Measurements from ENCODE around the gene AFAP1L1. TPM values are rescaled to one million over a fixed set of nuclear protein-coding genes. Genes with fewer than 3 reads are reported as not detected.

Gene AFAP1L1
- total and polyA plus RNA-seq, 9 of the 15 experiments (the other 6 are each of a cell fraction or from before 2014, with no cell fraction given): 0.01 to 0.12 (median 0.03) TPM; not detected in 4

- Histone ChIP-seq H3K4me1 (replicated peaks in 1 of 2; ENCODE audit: control insufficient read depth in 2 of 2, insufficient read depth in 2 of 2, low read length in 2 of 2) (peaks cover 29 to 30% of the 10 kb centered on the region in 2 experiments), H3K9ac (ENCODE audit: insufficient read depth in 1 of 2, low read depth in 2 of 2, low read length in 2 of 2) (no peak overlapping the region), H3K4me3 (no peak overlapping the region), H3K4me2 (ENCODE audit: insufficient read depth, low read length) (no peak overlapping the region), H3K36me3 (ENCODE audit: control insufficient read depth, insufficient read depth, low read length) (no peaks in the 10 kb centered on the region), H3K27ac (ENCODE audit: extremely low read depth, low read depth, low read length) (no peak overlapping the region), H2AFZ (ENCODE audit: low read depth, low read length) (peak overlapping the region; percentile 91; the same call in 1 of the 2 replicates), H3K9me3 (replicated peaks; ENCODE audit: control insufficient read depth, insufficient read depth, low read depth, low read length) (no peaks in the 10 kb centered on the region), H3K27me3 (ENCODE audit: control insufficient read depth in 2 of 2, insufficient read depth in 2 of 2, low read length in 2 of 2) (no peaks in the 10 kb centered on the region; a peak in 2 of 5 replicates), H3K79me2 (ENCODE audit: control insufficient read depth, insufficient read depth, low read length) (no peaks in the 10 kb centered on the region), H3K9me1 (ENCODE audit: control insufficient read depth, insufficient read depth, low read length) (no peaks in the 10 kb centered on the region), H4K20me1 (replicated peaks; ENCODE audit: control insufficient read depth, insufficient read depth, low read length) (no peaks in the 10 kb centered on the region)
- intact Hi-C loops (cut with micrococcal nuclease) (no loop called here), in situ Hi-C loops (cut with MboI) (no loop called here)
- TF ChIP-seq ZFP36 (IDR thresholded peaks at IDR 0.05; ENCODE audit: low read depth, low read length, partially characterized antibody): peak; percentile 96
- no peak for TF ChIP-seq PCBP2 (IDR thresholded peaks at IDR 0.05; ENCODE audit: low read depth, low read length, poor library complexity, severe bottlenecking)
- TF ChIP-seq ATF1 (CRISPR knock-in tag; IDR thresholded peaks at IDR 0.05): no peak
- TF ChIP-seq ATF1 (tag; IDR thresholded peaks at IDR 0.05): no peak
- peak; percentile 63 for TF ChIP-seq RBM25 (IDR thresholded peaks at IDR 0.05; ENCODE audit: low read depth, low read length, severe bottlenecking)
- no peak for TF ChIP-seq ZNF263 (CRISPR knock-in tag; IDR thresholded peaks at IDR 0.05; ENCODE audit: borderline replicate concordance)
- BruUV-seq (replicated peaks): no TSS peak
- ChIA-PET CTCF (ENCODE audit: low intra/inter-chr PET ratio) (interaction anchor here (2.0 to 3.3 kb wide), 2 partner anchors 48 to 52 kb away, joined by 5 to 36 read pairs; no protein-coding TSS in a partner anchor), POLR2A (interaction anchor here (0.6 kb wide), 1 partner anchor 1382 kb away, joined by 4 read pairs; the partner anchor contains the start of gene RBM22)
- no peak for FAIRE-seq
- WGBS (ENCODE audit: insufficient coverage, low coverage, missing lambda C conversion rate): 65% methylated on average over 3 of the region's 3 CpGs
- ATAC-seq: no peak
- no peak for DNase-seq (ENCODE audit: extremely low read depth in 1 of 4, low spot score in 3 of 4)
Observed at GRCh38 chr5:149319174-149319573, 47.5 kb downstream of the AFAP1L1 start.

All from K562 (cell line).